H9 (cell line): ENCODE measurements around the gene BBX. TPM values are rescaled to one million over a fixed set of nuclear protein-coding genes. Genes with fewer than 3 reads are reported as not detected.

Source experiments
- DNase-seq: peaks from one replicate; pipeline ENCODE4 v3.0.0-alpha.2; 2017
- H2AFZ ChIP-seq: one replicate; pipeline ENCODE4 v1.6.1; 2013; ENCODE audit warnings: mild to moderate bottlenecking, low read length, control low read depth, moderate library complexity
- H2AK5ac ChIP-seq: 2 replicates; pipeline ENCODE4 v1.6.1; 2013; ENCODE audit warnings: low read length, control low read depth, mixed read lengths; ENCODE audit not compliant: insufficient read length
- H2BK120ac ChIP-seq: one replicate; pipeline ENCODE4 v1.6.1; 2013; ENCODE audit warnings: low read depth, mild to moderate bottlenecking, low read length, control low read depth, inconsistent platforms; ENCODE audit not compliant: poor library complexity, severe bottlenecking
- H2BK12ac ChIP-seq: 2 replicates; pipeline ENCODE4 v1.6.1; 2013; ENCODE audit warnings: low read length, control low read depth, mixed read lengths, low read depth; ENCODE audit not compliant: insufficient read length
- H2BK15ac ChIP-seq: 2 replicates; pipeline ENCODE4 v1.6.1; 2013; ENCODE audit warnings: low read depth, low read length, control low read depth
- H2BK20ac ChIP-seq: one replicate; pipeline ENCODE4 v1.6.1; 2013; ENCODE audit warnings: low read depth, mild to moderate bottlenecking, low read length, control low read depth, inconsistent platforms; ENCODE audit not compliant: poor library complexity, severe bottlenecking
- H2BK5ac ChIP-seq: 2 replicates; pipeline ENCODE4 v1.6.1; 2013; ENCODE audit warnings: low read length, control low read depth, mixed read lengths; ENCODE audit not compliant: insufficient read length
- H3K14ac ChIP-seq: 2 replicates; pipeline ENCODE4 v1.6.1; 2013; ENCODE audit warnings: low read length, control low read depth; ENCODE audit not compliant: insufficient read depth
- H3K18ac ChIP-seq: 2 replicates; pipeline ENCODE4 v1.6.1; 2013; ENCODE audit warnings: low read depth, mild to moderate bottlenecking, mixed read lengths, low read length, control low read depth; ENCODE audit not compliant: insufficient read length
- H3K23ac ChIP-seq: 2 replicates; pipeline ENCODE4 v1.6.1; 2013; ENCODE audit warnings: low read length, control low read depth, mixed read lengths, low read depth; ENCODE audit not compliant: insufficient read length
- H3K23me2 ChIP-seq: 2 replicates; pipeline ENCODE4 v1.6.1; 2013; ENCODE audit warnings: low read depth, mild to moderate bottlenecking, mixed read lengths, low read length, control low read depth; ENCODE audit not compliant: insufficient read length, poor library complexity, severe bottlenecking
- H3K27ac ChIP-seq: 2 replicates; pipeline ENCODE4 v1.5.1; 2013; ENCODE audit warnings: low read length, control low read depth, mixed read lengths, low read depth; ENCODE audit not compliant: insufficient read length
- H3K27me3 ChIP-seq: 2 replicates; pipeline ENCODE4 v1.6.1; 2013; ENCODE audit warnings: low read length, control low read depth, inconsistent platforms; ENCODE audit not compliant: insufficient read depth
- H3K4ac ChIP-seq: 2 replicates; pipeline ENCODE4 v1.6.1; 2013; ENCODE audit warnings: low read depth, mild to moderate bottlenecking, control low read depth, inconsistent platforms, low read length, moderate library complexity
- H3K4me1 ChIP-seq: 2 replicates; pipeline ENCODE4 v1.6.1; 2013; ENCODE audit warnings: low read length, control low read depth, inconsistent platforms; ENCODE audit not compliant: insufficient read depth
- H3K4me2 ChIP-seq: 2 replicates; pipeline ENCODE4 v1.6.1; 2013; ENCODE audit warnings: low read length, control low read depth, mixed read lengths; ENCODE audit not compliant: insufficient read length, insufficient read depth
- H3K56ac ChIP-seq: 2 replicates; pipeline ENCODE4 v1.6.1; 2013; ENCODE audit warnings: low read depth, mild to moderate bottlenecking, mixed read lengths, low read length, control low read depth; ENCODE audit not compliant: insufficient read length
- H3K79me1 ChIP-seq: 2 replicates; pipeline ENCODE4 v1.6.1; 2013; ENCODE audit warnings: low read depth, mild to moderate bottlenecking, moderate library complexity, low read length, control low read depth, inconsistent platforms; ENCODE audit not compliant: insufficient read depth, poor library complexity, severe bottlenecking
- H3K79me2 ChIP-seq: 2 replicates; pipeline ENCODE4 v1.6.1; 2013; ENCODE audit warnings: low read length, control low read depth, inconsistent platforms; ENCODE audit not compliant: insufficient read depth
- H3K9ac ChIP-seq: 2 replicates; pipeline ENCODE4 v1.6.1; 2013; ENCODE audit warnings: low read length, control low read depth, mixed read lengths; ENCODE audit not compliant: insufficient read length; ENCODE audit errors: extremely low read depth
- H3K9me3 ChIP-seq: one replicate; pipeline ENCODE4 v1.6.1; 2013; ENCODE audit warnings: low read depth, low read length, inconsistent platforms; ENCODE audit not compliant: control insufficient read depth
- H3T11ph ChIP-seq: one replicate; pipeline ENCODE4 v1.6.1; 2013; ENCODE audit warnings: mild to moderate bottlenecking, low read length, control low read depth, inconsistent platforms
- H4K20me1 ChIP-seq: one replicate; pipeline ENCODE4 v1.6.1; 2013; ENCODE audit not compliant: control insufficient read depth, insufficient read length, insufficient read depth
- H4K5ac ChIP-seq: 2 replicates; pipeline ENCODE4 v1.6.1; 2013; ENCODE audit warnings: low read depth, mild to moderate bottlenecking, mixed read lengths, low read length, control low read depth; ENCODE audit not compliant: insufficient read length
- H4K8ac ChIP-seq: replicated peaks from 2 replicates; pipeline ENCODE4 v1.6.1; 2013; ENCODE audit warnings: low read length, control low read depth, mixed read lengths, low read depth; ENCODE audit not compliant: insufficient read length
- H4K91ac ChIP-seq: 2 replicates; pipeline ENCODE4 v1.6.1; 2013; ENCODE audit warnings: low read depth, mild to moderate bottlenecking, moderate library complexity, mixed read lengths, low read length, control low read depth; ENCODE audit not compliant: insufficient read length
- H3K27ac Mint-ChIP-seq, 3 experiments: 2 replicates in 2 of 3; 3 replicates in 1 of 3; pipeline ENCODE4 v1.8.0; 2020 to 2021; ENCODE audit warnings: mixed read lengths in 3 of 3, mild to moderate bottlenecking in 1 of 3, moderate library complexity in 1 of 3
- H3K27me3 Mint-ChIP-seq: 2 replicates; pipeline ENCODE4 v1.8.0; 2021; ENCODE audit warnings: low read depth, mild to moderate bottlenecking, moderate library complexity, mixed read lengths
- H3K36me3 Mint-ChIP-seq, 3 experiments: 2 replicates in 2 of 3; 3 replicates in 1 of 3; pipeline ENCODE4 v1.8.0; 2020 to 2021; ENCODE audit warnings: low read depth in 3 of 3, mixed read lengths in 3 of 3; ENCODE audit not compliant: insufficient read depth in 1 of 3
- H3K4me1 Mint-ChIP-seq, 2 experiments: 2 replicates each; pipeline ENCODE4 v1.8.0; 2020; ENCODE audit warnings: mixed read lengths in 2 of 2
- H3K4me3 Mint-ChIP-seq, 2 experiments: 2 replicates in 1 of 2; 3 replicates in 1 of 2; pipeline ENCODE4 v1.8.0; 2020 to 2021; ENCODE audit warnings: mild to moderate bottlenecking in 2 of 2, mixed read lengths in 2 of 2, moderate library complexity in 1 of 2
- H3K9me3 Mint-ChIP-seq, 2 experiments: 2 replicates in 1 of 2; 3 replicates in 1 of 2; pipeline ENCODE4 v1.8.0; 2020; ENCODE audit warnings: mild to moderate bottlenecking in 2 of 2, mixed read lengths in 2 of 2, moderate library complexity in 1 of 2
- CTCF ChIP-seq: fragments of 200-600 bp; sonication (generic); conservative IDR thresholded peaks from 3 replicates; pipeline ENCODE4 v1.8.0; 2021; ENCODE audit warnings: antibody characterized with exemption, mild to moderate bottlenecking
- WGBS: extraction: QIAGEN DNeasy Blood & Tissue Kit; methylation state at CpG from one replicate; pipeline ENCODE4 v1.1.7; 2013; ENCODE audit warnings: missing lambda C conversion rate, low lambda C conversion rate, mixed read lengths; ENCODE audit not compliant: insufficient read length; ENCODE audit errors: extremely low coverage; 5-methylcytosine and 5-hydroxymethylcytosine counted together
- total RNA-seq: library from RNA; stranded (reverse); gene quantifications from 2 replicates; pipeline ENCODE4 v1.2.1, GENCODE V29; 2021

BBX gene
- total RNA-seq, 1 experiment from 2014 or later = 34.8 TPM

GRCh38 chr3:107632576-107632975 lies 109.8 kb downstream of the BBX start:
- H3K27me3 ChIP-seq = no peaks in the 10 kb centered on the region
- no peaks in the 10 kb centered on the region for H3K79me1 ChIP-seq
- no peak overlapping the region for H3K9ac ChIP-seq
- H2BK5ac ChIP-seq = no peak overlapping the region
- H2BK20ac ChIP-seq = no peak overlapping the region
- H3K79me2 ChIP-seq = no peaks in the 10 kb centered on the region
- no CpG with 5 or more reads among the region's 2 CpGs for WGBS
- H3K27ac ChIP-seq = no peak overlapping the region
- no peak overlapping the region for H3K18ac ChIP-seq
- H2BK120ac ChIP-seq = no peak overlapping the region
- DNase-seq = no peak
- no peaks in the 10 kb centered on the region for H3K27me3 Mint-ChIP-seq
- H2AFZ ChIP-seq = no peak overlapping the region
- H3T11ph ChIP-seq = no peak overlapping the region
- no peaks in the 10 kb centered on the region for H3K9me3 ChIP-seq
- H3K27ac Mint-ChIP-seq = no peak overlapping the region
- H2AK5ac ChIP-seq = no peak overlapping the region
- H3K4me1 Mint-ChIP-seq = peaks cover 21 to 25% of the 10 kb centered on the region in 2 experiments
- no peak overlapping the region for H3K23ac ChIP-seq
- no peak overlapping the region for H4K8ac ChIP-seq
- H4K5ac ChIP-seq = no peak overlapping the region
- no peak overlapping the region for H4K91ac ChIP-seq
- no peaks in the 10 kb centered on the region for H3K9me3 Mint-ChIP-seq
- H3K4me1 ChIP-seq = peaks cover 4% of the 10 kb centered on the region; the same call in 1 of the 2 replicates
- no peak for TF ChIP-seq CTCF
- no peak overlapping the region for H3K56ac ChIP-seq
- H3K4me3 Mint-ChIP-seq = no peak overlapping the region
- no peak overlapping the region for H3K4ac ChIP-seq
- no peak overlapping the region for H3K4me2 ChIP-seq
- H3K14ac ChIP-seq = no peak overlapping the region
- no peak overlapping the region for H2BK12ac ChIP-seq
- no peaks in the 10 kb centered on the region for H3K36me3 Mint-ChIP-seq
- no peak overlapping the region for H2BK15ac ChIP-seq
- no peaks in the 10 kb centered on the region for H3K23me2 ChIP-seq
- no peaks in the 10 kb centered on the region for H4K20me1 ChIP-seq
